HuH-7 (cell line): ENCODE results near the gene SLC51A.
"Not testable (repeated sequence)": the region's sequence is repeated elsewhere in the genome, so short reads cannot be mapped to it uniquely, and the experiment has no call there.

Experiments used
- DNase-seq: peaks from one replicate; pipeline ENCODE4 v3.0.0; 2011; ENCODE audit warnings: low spot score

The SLC51A gene

DNA sequence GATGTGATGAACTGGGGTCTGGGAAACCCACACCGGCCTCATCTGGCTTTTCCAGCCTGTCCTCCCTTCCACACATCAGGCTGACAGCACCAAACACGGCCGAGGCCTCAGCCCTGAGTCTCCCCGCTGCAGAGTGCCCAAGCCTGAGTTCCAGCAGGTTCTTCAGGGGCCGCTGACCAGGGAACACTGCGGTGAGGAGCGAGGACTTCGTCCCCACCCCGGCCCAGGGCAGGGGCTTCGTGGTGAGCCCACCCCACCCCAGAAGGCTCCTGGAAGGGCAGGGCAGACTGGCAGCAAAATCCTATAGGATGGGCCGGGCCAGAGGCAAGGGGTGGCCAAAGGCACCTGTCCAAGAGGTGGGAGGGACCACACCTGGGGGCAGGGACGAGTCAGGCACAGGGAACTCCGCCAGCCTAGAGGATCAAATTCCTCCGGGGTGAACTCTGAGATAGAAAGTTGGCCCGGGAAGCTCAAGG is at the start of gene SLC51A:
TSS of gene SLC51A (plus strand) at position 446 of the 476 bp plus-strand sequence. CDS start 179 bp downstream, outside the sequence.
- DNase-seq: no peak

DNA sequence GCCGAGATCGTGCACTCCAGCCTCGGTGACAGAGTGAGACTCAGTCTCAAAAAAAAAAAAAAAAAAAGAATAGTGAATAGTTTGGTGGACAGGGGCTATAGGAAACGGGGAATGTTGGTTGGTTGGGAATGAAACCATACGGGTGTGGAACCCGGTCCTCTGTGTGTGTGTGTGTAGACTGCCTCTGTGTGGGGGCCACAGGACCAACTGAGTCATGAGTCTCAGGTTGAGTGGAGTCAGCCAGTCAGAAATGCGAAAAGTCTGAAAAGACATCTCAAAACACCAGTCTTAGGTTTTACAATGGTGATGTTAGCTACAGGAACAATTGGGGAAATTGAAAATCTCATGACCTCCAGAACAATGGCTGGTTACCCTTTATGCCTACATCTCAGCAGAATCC is 49.6 kb upstream of the SLC51A start:
- DNase-seq: no peak

DNA sequence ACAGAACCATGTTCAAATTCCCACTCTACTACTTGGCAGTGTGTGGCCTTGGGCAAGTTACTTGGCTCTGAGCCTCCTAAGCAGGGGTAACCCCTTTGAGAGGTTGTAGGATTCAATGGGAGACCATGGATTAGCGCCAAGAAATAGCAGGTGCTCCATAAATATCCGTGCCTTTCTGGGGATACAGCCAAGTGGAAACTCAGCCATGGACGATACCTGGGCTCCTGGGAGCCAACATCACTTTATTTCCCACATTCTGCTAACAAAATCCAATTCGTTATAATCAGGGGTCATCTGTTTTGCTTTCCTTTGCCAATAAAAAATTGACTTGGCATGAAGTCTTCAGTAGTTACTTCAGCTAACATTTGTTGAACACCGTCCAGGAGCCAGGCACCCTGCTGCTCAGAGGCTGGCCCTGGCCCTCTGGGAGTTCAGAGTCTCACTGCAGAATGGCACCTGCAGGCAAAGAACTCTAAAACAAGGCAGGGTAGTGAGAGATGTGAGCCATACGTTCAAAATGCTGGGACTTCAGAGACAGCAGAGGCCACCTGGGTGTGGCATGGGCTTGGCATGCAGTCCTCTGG is 47.4 kb upstream of the SLC51A start:
- no peak for DNase-seq

DNA sequence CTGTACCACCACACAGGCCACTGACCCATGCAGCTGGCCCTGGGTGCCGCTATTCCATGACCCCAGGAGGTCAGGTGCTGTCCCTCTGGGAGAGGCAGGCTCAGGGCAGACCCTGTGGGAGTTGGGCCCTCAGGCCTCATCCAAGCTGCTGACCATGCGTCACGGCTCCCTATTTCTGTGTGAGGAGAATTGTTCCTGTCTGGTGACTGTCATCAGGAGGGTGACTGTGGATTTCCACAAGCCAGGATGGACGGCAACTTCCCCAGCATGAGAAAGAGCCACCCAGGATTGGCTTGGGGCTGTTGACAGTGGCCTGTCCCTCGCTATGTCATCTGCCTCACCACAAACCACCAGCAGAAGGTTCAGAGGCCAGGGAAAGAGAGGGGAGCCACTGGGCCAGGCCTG is 46.5 kb upstream of the SLC51A start:
- DNase-seq: no peak

DNA sequence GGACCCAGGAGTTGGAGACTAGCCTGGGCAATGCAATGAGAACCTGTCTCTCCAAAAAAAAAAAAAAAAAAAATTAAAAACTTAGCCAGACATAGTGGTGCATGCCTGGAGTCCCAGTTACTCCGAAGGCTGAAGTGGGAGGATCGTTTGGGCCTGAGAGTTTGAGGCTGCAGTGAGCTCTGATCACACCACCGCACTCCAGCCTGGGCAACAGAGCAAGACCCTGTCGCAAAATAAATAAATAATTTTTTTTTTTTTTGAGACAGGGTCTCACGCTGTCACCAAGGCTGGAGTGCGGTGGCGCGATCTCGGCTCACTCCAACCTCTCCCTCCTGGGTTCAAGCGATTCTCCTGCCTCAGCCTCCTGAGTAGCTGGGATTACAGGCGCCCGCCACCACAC is 46.0 kb upstream of the SLC51A start:
- not testable (repeated sequence) for DNase-seq

DNA sequence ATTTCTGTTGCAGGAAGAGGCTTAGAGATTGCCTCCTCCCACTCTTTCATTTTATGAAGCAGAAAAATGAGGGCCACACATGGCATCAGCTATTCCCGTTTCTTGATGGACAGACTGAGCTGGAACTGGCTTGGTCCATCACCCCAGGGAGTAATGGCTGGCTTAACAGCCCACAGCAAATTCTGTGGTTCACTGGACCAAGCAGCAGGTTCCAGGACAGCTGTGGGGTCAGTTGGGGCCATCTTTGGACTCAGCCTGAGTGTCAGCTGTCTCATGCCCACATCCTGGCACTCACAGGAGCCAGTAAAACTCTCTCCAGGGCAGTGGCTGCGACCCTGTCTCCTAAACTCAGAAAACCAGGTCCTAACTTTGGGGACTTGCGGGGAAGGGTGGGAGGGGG is 41.7 kb upstream of the SLC51A start:
- no peak for DNase-seq

DNA sequence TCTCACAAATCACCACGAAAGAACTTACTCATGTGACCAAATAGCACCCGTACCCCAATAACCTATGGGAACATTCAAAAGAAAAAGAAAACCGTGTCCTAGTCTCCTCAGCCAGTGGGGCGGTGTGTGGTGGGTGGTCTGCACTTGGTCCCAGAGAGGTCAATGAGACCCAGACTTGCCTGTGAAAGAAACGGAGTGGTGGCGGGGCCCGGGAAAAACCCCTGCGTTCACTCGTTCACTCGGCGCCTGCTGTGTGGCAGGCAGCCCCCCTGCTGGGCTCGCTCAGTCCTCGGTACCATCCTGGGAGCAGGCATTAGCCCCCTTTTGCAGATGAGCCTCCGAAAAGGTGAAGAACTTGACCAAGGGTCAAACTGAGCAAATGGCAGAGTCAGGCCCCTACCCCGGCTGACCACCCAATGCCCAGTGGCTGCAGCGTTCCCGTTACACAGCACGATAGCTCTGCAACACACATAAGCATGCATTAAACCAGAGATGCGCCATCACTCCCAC is 41.2 kb upstream of the SLC51A start:
- DNase-seq: no peak

DNA sequence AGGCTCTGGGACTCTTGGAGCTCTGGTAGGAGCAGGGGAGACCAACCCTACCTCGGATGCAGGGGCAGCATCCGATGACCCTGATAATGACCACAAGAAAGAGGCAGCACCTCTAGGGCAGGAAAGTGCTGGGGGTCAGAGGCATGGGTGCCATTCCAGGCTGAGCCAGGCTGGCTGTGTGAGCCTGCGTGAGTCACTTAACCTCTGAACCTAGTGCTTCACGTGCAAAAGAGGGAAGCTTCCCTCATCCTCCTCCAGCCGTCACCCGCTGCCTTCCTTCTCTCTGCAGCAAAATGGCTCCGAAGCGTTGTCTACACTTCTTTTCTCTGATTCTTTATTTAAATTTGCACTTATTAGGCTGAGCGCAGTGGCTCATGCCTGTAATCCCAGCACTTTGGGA is 40.6 kb upstream of the SLC51A start:
- no peak for DNase-seq

DNA sequence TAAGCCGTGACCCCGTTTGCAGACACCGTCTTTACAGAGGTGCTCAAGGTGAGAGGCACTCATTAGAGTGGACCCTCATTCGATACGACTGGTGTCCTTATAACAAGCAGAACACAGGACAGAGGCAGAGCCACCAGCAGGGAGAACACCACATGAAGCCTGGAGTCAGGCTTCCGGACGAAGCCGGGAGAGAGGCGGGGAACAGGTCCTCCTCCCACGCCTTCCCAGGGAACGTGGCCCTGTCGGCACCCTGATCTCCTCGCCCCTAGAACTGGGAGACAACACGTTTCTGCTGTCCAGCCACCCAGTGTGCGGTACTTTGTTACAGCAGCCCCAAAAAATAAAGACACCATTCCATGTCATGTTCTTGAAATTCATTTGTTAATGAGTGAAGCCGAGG is 38.8 kb upstream of the SLC51A start:
- no peak for DNase-seq

DNA sequence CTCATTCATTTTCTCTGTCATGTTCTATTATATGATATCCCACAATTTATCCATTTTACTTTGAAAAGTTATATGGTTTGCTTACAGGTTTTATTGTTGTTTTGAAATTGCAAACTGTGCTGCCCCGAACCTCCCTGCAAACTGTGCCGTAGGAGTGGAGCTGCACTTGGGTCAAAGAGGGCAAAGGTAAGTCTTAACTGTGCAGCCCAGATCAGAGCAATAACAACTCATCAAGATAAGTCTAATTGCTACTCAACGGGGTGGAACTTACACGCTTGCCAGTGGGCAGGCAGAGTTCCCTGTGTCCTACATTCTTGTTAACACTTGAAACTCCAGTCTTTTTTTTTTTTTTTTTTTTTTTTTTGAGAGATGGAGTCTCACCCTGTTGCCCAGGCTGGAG is 38.4 kb upstream of the SLC51A start:
- peak; percentile 66 for DNase-seq

DNA sequence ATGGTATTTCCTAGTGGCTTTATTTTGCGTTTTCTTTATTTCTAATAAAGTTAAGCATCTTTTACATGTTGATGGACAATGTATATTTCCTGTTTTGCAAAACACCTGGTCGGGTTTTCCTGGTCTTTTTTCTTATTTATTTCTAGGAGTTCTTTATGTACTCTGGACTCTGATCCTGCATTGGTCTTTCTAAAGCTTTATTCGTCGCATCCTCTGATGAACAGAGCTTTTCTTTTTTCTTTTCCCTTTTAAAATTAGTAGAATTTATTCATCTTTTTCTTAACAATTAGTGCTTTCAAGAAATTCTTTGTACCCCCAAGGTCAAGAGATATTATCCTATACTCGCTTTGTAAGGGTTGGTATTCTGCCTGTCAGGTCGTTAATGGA is 37.3 kb upstream of the SLC51A start:
- DNase-seq: no peak

DNA sequence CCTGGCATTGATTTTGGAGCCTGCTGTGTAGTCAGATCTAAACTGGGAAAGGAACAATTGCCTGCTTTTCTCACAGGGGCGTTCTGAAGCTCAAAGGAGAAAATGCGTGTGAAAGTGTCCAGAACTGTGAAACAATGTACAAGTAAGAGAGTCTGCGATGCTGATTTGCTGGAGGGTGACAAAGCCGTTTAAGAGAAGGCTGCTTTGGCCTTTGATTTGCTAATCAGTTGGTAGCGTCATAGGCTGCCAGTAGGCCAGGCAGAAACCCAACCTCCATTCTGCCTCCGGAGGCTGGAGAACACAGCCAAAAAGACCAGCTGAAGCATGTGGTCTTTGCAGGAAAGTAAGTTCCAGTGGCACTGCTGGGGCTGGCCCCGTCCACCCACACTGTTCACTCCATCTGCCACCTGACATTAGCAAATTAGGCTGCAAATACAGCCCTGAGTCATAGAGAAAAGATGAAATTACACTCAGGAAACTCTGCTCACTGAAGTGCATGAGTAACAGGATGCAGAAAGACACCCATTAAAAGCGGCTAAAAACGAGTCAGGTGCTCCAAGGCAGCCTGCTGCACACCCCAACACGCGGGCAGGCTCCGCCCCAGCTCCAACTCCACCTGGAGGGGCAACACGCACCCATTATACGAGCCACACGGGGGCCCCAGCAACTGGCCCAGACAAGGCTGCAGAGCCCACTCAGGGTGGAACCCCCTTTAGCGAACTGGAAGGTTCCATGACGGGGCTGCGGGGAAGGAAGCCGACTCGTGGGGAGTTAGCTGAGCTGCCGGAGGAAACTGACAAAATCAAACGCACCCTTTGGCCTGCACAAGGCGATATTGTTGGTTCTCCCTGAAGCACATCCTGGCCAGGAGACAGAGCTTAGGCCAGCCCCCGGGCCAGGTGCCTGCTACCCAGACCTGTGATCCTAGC is 36.7 kb upstream of the SLC51A start:
- no peak for DNase-seq

DNA sequence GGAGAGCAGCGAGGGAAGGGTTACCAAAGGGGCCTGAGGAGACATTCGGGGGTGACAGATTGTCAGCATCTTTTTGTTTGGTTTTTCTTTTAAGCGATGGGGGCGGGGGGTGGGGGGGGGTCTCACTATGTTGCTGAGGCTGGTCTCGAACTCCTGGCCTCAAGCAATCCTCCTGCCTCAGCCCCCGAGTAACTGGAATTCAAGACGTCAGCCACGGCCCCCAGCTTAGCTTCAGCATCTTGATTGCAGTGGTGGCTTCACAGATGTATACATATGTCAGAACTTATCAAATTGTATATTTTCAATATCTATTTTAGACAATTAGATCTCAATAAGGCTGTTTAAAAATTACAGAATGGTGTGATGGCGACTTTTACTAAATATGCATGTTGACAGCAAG is 36.0 kb upstream of the SLC51A start:
- DNase-seq: no peak

DNA sequence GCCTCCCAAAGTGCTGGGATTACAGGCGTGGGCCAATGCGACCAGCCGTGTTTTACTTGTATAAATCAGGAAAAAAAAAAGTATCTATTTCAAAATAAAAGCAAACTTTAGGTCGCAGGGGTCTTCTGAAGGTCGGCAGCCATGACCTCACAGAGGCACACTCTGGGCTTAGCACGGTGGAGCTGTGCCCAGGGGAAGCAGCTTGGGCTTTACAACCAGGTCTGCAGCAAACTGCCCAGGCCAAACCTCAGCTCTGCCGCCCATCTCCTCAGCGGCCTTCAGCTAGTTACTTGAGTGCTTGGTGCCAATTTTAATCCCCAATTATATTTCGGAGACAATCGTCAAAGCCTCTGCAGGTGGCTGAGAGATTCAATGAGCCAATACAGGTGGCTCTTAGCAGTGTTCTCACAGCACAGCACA is 35.2 kb upstream of the SLC51A start:
- DNase-seq: no peak

DNA sequence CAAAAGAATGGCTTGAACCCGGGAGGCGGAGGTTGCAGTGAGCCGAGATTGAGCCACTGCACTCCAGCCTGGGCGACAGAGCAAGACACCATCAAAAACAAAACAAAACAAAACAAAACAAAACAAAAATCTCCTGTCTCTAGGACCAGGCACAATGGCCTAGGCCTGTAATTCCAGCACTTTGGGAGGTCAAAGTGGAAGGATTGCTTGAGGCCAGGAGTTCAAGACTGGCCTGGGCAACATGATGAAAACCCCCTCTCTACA is 32.2 kb upstream of the SLC51A start:
- DNase-seq: not testable (repeated sequence)

DNA sequence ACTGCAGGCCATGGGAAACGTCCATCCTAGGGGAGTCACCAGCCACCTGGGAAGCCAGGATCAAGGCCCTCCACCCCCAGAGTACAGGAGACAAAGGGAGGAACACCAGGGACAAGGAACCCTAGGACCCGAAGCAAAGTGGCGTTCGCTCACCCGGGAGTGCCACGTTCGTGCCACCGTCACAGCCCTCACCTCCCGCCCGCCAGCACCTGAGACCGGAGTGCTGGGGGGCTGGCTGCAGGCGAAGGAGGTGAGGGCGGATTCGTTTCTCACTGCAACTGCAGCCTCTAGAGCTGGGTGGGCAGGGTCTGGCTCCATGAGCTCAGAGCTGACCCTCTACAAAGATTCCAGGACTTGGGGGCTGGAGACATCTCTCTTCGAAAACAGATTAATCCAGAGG is 31.5 kb upstream of the SLC51A start:
- DNase-seq: no peak

DNA sequence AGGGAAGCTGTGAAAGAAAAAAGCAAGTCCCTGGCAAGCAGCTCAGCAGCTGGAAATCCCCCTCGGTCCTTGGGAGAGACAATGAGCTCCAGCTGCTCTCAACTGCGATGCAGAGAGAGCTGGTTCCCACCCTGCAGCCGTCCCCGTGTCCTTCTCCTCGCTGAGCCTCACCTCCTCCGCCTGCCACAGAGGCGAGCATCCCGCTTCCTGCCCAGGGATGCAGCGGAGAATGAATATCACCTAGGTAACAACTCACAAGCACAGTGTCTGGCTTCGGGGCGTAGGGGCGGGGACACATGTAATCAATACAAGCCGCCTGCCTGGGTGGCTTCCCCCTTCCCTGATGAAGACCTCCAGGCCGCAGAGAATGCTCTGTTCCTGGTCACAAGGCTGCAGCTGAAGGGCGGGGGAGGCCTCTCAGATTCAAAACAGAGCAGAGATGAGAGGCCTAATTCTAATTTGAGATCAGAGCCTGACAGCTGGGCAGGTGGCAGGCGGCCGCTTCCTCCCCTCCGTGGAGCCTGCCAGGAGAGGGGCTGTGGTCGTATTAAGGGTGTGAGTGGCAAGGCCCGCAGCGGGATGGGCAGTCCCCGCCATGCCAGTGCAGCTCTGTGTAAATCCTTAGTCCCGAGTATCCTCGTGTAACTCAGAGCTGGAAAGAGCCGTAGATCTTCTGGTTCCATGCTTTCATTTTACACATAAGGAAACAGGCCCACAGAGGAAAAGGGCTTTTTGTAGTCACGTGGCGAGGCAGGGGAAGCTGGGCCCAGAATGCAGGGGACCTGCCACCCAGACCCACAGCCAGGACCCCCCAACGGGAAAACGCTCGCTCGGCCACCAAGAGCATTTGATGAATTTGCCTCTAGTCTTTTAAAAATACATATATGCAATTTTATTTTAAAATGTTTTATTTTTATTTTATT is 29.4 kb upstream of the SLC51A start:
- no peak for DNase-seq

DNA sequence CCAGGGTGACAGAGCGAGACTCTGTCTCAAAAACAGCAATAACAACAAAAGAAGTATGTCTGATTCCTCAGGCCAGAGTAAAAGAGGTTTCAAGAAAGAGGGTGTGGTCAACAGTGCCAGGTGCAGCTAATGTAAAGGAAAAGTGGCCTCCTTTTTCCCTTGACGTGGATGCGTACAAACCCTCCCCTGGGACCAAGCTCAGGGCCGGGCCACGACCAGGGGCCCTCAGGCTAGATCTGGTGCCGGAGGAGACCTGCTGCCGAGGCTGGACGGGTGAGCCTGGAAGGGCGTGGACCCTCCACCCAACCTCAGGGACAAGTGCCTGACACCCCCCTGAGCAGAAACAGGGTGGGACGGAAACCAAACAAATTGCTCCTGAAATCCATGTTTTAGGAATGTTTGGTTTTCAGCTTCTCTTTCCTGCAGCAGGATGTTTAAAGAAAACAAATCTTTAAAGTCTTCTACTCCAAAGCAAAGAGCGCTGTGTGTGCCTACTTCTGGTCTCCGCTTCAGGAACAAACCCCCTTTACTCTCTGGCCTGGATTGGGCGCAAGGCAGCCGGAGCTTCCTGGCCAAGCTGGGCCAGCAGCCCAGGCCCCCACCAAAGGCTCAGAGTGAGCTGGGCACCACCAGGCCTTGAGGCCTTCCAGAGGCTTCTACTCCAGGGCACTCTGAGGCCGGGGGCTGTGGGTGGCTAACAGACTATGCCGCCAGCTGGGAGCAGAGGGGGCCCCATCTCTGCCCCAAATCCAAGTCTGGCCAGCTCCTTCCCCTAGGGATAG is 26.6 kb upstream of the SLC51A start:
- no peak for DNase-seq

DNA sequence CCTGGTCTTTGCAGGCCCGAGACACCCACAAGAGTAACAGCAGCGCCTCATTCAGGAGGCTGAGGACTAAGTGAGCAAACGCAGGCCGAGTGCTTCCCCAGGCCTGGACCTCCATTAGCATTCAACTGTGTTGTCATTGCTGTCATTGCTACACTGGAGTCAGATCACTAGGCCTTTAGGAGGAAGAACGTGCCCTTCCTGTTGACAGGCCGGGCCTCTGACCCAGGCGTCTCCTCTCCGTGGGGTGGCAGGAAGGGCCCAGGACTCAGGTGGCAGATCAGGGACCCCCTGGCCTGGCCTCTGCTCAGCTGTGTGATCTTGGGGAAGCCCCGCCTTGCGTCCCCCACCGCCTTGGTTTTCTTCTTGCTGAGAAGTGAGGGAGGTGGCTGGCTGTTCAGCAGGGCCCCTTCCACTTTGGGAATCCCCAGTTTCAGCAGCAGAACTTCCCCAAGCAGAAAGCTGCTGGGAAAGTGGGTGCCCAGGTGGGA is 24.3 kb upstream of the SLC51A start:
- DNase-seq: no peak

DNA sequence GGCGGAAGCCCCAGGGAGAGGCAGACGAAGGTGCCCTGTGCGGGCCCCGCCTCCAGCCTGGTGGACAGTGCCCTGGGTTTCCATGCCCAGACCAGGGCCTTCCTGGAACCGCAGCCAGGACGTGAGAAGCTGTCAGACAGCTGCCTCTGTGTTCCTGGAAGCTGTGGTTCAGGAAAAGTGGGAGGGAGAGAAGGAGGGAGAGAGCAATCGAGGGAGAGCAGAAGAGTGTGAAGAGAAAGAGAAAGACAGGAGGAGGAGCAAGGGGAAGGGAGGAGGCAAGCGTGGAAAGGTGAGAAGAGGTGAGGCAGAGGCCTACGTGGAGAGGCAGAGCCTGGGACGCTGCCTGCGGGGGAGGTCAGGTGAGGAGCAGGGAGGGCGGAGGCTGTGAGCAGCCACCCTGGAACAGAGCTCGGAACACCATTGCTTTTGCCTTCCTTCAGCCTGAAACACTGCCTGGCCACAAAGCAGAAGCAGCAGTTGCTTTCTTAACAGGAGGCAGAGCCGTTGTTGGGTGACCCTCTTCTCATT is 23.7 kb upstream of the SLC51A start:
- DNase-seq: no peak

DNA sequence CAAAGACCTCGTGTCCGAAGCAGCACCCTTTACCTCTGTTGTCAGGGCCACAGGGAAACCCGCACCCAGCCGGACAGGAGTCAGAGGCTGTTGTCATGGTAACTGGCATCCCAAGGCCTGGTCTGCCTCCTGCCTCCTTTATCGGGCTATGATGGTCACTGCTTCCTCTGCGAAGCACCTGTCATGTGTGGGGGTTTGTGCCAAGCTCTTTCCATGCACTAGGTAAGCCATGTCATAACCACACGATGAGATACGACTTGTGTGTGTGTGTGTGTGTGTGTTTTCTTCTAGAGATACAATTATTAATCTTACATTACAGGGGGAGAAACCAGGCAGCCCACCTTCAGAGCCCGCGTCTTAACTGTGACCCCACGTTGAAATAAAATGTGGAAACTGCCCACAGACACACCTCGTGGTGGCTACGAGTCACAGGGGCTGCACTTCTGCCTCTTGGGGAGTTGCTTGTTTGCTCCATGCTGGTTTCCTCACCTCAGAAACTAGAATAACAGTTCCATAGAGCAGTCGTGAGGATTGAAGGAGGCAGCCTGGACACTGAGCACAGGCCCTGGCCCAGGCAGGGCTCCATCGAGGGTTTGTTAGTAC is 23.1 kb upstream of the SLC51A start:
- no peak for DNase-seq
